NT2/D1 (cell line): Measurements from ENCODE around the gene SAFB.

ENCODE experiments used
- SUZ12 ChIP-seq: IDR thresholded peaks from 2 replicates; pipeline ENCODE4 v1.6.1; 2011; ENCODE audit not compliant: insufficient read length, insufficient read depth; ENCODE audit errors: extremely low read depth
- ZNF274 ChIP-seq: IDR thresholded peaks from 2 replicates; pipeline ENCODE4 v1.6.1; 2011; ENCODE audit warnings: mild to moderate bottlenecking, low read depth, low read length

DNA sequence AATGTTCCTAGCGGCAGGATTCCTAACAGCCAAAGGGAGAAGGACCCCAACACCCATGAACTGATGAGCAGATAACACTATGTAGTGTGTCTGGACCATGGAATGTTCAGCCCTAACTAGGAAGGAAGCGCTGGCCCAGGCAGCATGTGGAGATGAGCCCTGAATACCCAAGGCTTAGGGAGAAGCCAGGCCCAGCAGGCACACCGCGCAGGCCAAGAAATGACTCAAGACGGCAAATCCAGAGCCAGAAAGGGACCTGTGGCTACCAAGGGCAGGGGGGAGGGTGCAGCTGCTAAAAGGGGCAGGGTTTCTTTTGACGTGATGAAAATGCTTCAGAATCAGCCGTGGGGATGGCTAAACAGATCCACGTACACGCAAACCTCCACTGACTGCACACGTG lies 34.4 kb upstream of the SAFB start:
- TF ChIP-seq ZNF274 (no peak), SUZ12 (no peak)
